C4-2B (cell line): ENCODE results near the gene CAMTA1.

ENCODE experiments used
- CTCF ChIP-seq: fragments of 450-650 bp; conservative IDR thresholded peaks from 2 replicates; pipeline ENCODE4 v1.5.1; 2017; ENCODE audit warnings: mild to moderate bottlenecking
- ZFX ChIP-seq: fragments of 450-650 bp; IDR thresholded peaks from 2 replicates; pipeline ENCODE4 v1.6.1; 2017

DNA sequence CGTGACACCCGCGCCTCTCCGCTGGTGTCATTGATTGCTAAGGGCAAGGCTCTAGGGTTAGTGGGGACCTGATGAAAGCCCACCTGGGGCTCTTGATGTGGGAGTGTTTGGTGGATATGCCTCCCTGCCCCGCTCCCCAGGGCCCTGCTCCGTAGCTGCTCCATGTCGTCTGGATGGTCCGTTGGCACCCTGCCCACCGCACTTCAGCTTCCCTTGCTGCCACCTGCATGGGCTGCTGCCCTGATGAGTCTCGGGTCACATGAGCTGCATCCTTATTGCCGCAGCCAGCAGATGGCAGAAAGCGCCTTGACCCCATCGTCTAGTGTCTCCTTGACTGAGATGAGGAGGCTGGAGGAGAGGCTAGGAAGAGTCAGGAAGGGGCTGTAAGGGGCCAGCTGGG, 439.4 kb downstream of the CAMTA1 start:
- TF ChIP-seq CTCF: no peak
- no peak for TF ChIP-seq ZFX
